ENCODE measurements around the gene ZBTB24. TPM values are rescaled to one million over a fixed set of nuclear protein-coding genes. Genes with fewer than 3 reads are reported as not detected.

ZBTB24 gene
- total RNA-seq, 1 experiment from 2014 or later: 21.5 TPM

- TF ChIP-seq REST (IDR thresholded peaks at IDR 0.05; ENCODE audit: insufficient read depth in 1 of 2, low read depth in 2 of 2, low read length in 1 of 2): no peak
- TF ChIP-seq POLR2AphosphoS5 (IDR thresholded peaks at IDR 0.05; ENCODE audit: low read depth, low read length): no peak
- no peak for TF ChIP-seq CTCF (IDR thresholded peaks at IDR 0.05)
- TF ChIP-seq TCF7L2 (IDR thresholded peaks at IDR 0.05; ENCODE audit: low read depth, low read length): no peak
- no peak for TF ChIP-seq SIN3A (IDR thresholded peaks at IDR 0.05; ENCODE audit: borderline replicate concordance, insufficient read depth, low read depth, low read length)
- no TSS peak for BruUV-seq (replicated peaks)
- in situ Hi-C loops (cut with HindIII; ENCODE audit: low pct_unique_long_range_greater_than_20kb, low sequenced_read_pairs) (no loop called here), intact Hi-C loops (cut with micrococcal nuclease; ENCODE audit: unreplicated experiment) (no loop called here)
- ATAC-seq (no peak), DNase-seq (ENCODE audit: low read depth, low spot score) (no peak)
- H3K27ac ChIP-seq (ENCODE audit: low read length): no peak overlapping the region
- no peaks in the 10 kb centered on the region for H3K36me3 ChIP-seq (ENCODE audit: control insufficient read depth, insufficient read depth, low read length)
- peaks cover 8% of the 10 kb centered on the region for H3K4me1 ChIP-seq (ENCODE audit: control insufficient read depth, insufficient read depth, low read length)
- H3K4me3 ChIP-seq (ENCODE audit: low read depth in 2 of 2, low read length in 2 of 2): no peak overlapping the region
- ChIA-PET CTCF (no interaction called here), POLR2A (no interaction called here)
- H3K27me3 ChIP-seq (ENCODE audit: control insufficient read depth, insufficient read depth, low read length): peaks cover 16% of the 10 kb centered on the region
- H3K9me3 ChIP-seq (ENCODE audit: control insufficient read depth, insufficient read depth, low read depth, low read length): no peaks in the 10 kb centered on the region
Observed at GRCh38 chr6:109510358-109510757, 27.3 kb upstream of the ZBTB24 start.

- POLR2A ChIA-PET: no interaction called here
- H3K27ac ChIP-seq (ENCODE audit: low read length): no peak overlapping the region
- no peaks in the 10 kb centered on the region for H3K36me3 ChIP-seq (ENCODE audit: control insufficient read depth, insufficient read depth, low read length)
- no peaks in the 10 kb centered on the region; the same call in 1 of the 2 replicates for H3K4me1 ChIP-seq (ENCODE audit: control insufficient read depth, insufficient read depth, low read length)
- TF ChIP-seq CTCF (IDR thresholded peaks at IDR 0.05) (peak; percentile 2; the same call in 1 of the 2 replicates), REST (IDR thresholded peaks at IDR 0.05; ENCODE audit: insufficient read depth in 1 of 2, low read depth in 2 of 2, low read length in 1 of 2) (no peak)
- ATAC-seq (no peak), DNase-seq (ENCODE audit: low read depth, low spot score) (no peak)
- in situ Hi-C loops (cut with HindIII; ENCODE audit: low pct_unique_long_range_greater_than_20kb, low sequenced_read_pairs): no loop called here
- H3K9me3 ChIP-seq (ENCODE audit: control insufficient read depth, insufficient read depth, low read depth, low read length): no peaks in the 10 kb centered on the region
- CTCF ChIA-PET: no interaction called here
- H3K4me3 ChIP-seq (ENCODE audit: low read depth in 2 of 2, low read length in 2 of 2): no peak overlapping the region
- peaks cover 23% of the 10 kb centered on the region for H3K27me3 ChIP-seq (ENCODE audit: control insufficient read depth, insufficient read depth, low read length)
- intact Hi-C loops (cut with micrococcal nuclease; ENCODE audit: unreplicated experiment): no loop called here
- no TSS peak for BruUV-seq (replicated peaks)
Observed at GRCh38 chr6:109508166-109508860, 25.3 kb upstream of the ZBTB24 start.

Data from Panc1 (cell line).